Kidney (tissue), 14 donors: ENCODE results near the gene SLC26A1. TPM values are rescaled to one million over a fixed set of nuclear protein-coding genes. Genes with fewer than 3 reads are reported as not detected.

ENCODE experiments used
- DNase-seq, 5 donors: peaks; one replicate each; pipeline ENCODE4 v3.0.0-alpha.2; 2013 to 2020
- FAIRE-seq: peaks from 2 replicates; lab custom pipeline; 2012; peaks lifted over from hg19 to GRCh38; lab: Jason Lieb, UNC
- H3K27ac ChIP-seq, 2 donors: one replicate each; pipeline ENCODE4 v1.7.0; 2013; ENCODE audit warnings: low read depth in 2 of 2, low read length in 2 of 2, inconsistent platforms in 1 of 2
- H3K27me3 ChIP-seq: one replicate; pipeline ENCODE4 v1.7.1; 2013; ENCODE audit warnings: low read length, inconsistent platforms; ENCODE audit not compliant: control insufficient read depth, insufficient read depth
- H3K36me3 ChIP-seq, 3 donors: one replicate each; pipeline versions ENCODE4 v1.7.0 to v1.7.1; 2013; ENCODE audit warnings: low read length in 3 of 3, control low read depth in 1 of 3, inconsistent platforms in 1 of 3; ENCODE audit not compliant: insufficient read depth in 3 of 3, control insufficient read depth in 2 of 3
- H3K4me1 ChIP-seq, 3 donors: one replicate each; pipeline versions ENCODE4 v1.7.0 to v1.7.1; 2013; ENCODE audit warnings: low read length in 3 of 3, inconsistent platforms in 1 of 3, low read depth in 1 of 3; ENCODE audit not compliant: control insufficient read depth in 2 of 3, insufficient read depth in 2 of 3
- H3K4me3 ChIP-seq, 3 donors: one replicate each; pipeline versions ENCODE4 v1.7.0 to v1.8.1; 2013; ENCODE audit warnings: low read length in 3 of 3, control low read depth in 1 of 3, inconsistent platforms in 1 of 3
- H3K9ac ChIP-seq, 3 donors: one replicate each; pipeline versions ENCODE4 v1.7.0 to v1.7.1; 2013; ENCODE audit warnings: low read length in 3 of 3, control low read depth in 1 of 3, inconsistent platforms in 1 of 3
- H3K9me3 ChIP-seq, 3 donors: one replicate each; pipeline versions ENCODE4 v1.7.0 to v1.7.1; 2013; ENCODE audit warnings: low read length in 3 of 3, control low read depth in 1 of 3, inconsistent platforms in 1 of 3; ENCODE audit not compliant: control insufficient read depth in 2 of 3, insufficient read depth in 1 of 3
- CTCF ChIP-seq: IDR thresholded peaks from 3 replicates; pipeline ENCODE4 v1.5.1; 2012; ENCODE audit warnings: mild to moderate bottlenecking, moderate library complexity, borderline replicate concordance; ENCODE audit not compliant: insufficient read depth; ENCODE audit errors: extremely low read depth
- intact Hi-C: fragments of 100-400 bp; cut with DNase I; formaldehyde crosslinking; loops from one replicate; pipeline ENCODE4 v1.11.1; 2022
- polyA plus RNA-seq: library from polyadenylated mRNA; stranded (reverse); fragments of 350-450 nt; fragmentation: Illumina TruSeq; extraction: RNeasy Lipid Tissue Mini Kit (QIAGEN cat#74804); gene quantifications from one replicate; pipeline ENCODE4 v1.2.3, GENCODE V29; 2014; ENCODE audit warnings: low read depth, low replicate concordance; ENCODE audit not compliant: insufficient read depth
- total RNA-seq: library from RNA; stranded (reverse); fragmentation: NEBNext Ultra II Directional; extraction: Animal tissue kit (Norgen Biotek cat#: 25700); gene quantifications from one replicate; pipeline ENCODE4 v1.2.1, GENCODE V29; 2021
- donor health status: control.
- donor health status: control.
- donor health status: control.
- donor health status: control.
- donor health status: control.
- donor health status: DM: yes; HTN: yes; CAD: no.
- donor health status: Normal renal cell carcinoma (clear cell type).

The SLC26A1 gene
- total and polyA plus RNA-seq, 2 donors from 2014 or later = 2.9 to 10.2 TPM

- Histone ChIP-seq H3K27me3 (no peaks in the 10 kb centered on the region), H3K9ac (no peak overlapping the region), H3K9me3 (no peaks in the 10 kb centered on the region), H3K27ac (no peak overlapping the region), H3K4me3 (no peak overlapping the region), H3K36me3 (no peaks in the 10 kb centered on the region), H3K4me1 (no peaks in the 10 kb centered on the region)
- TF ChIP-seq CTCF = no peak
- DNase-seq (peak in 2 of 5 donors; percentile 34 to 78), FAIRE-seq (no peak)
- intact Hi-C loops = no loop called here
Measured at GRCh38 chr4:961351-962230, 31.6 kb downstream of the SLC26A1 start.

- no peak overlapping the region for H3K9ac ChIP-seq
- no peak overlapping the region for H3K4me3 ChIP-seq
- H3K9me3 ChIP-seq = no peaks in the 10 kb centered on the region
- H3K27ac ChIP-seq = no peak overlapping the region
- TF ChIP-seq CTCF = no peak
- no peak for FAIRE-seq
- no peaks in the 10 kb centered on the region for H3K27me3 ChIP-seq
- no peaks in the 10 kb centered on the region for H3K4me1 ChIP-seq
- DNase-seq = peak in 2 of 5 donors; percentile 36 to 73
- intact Hi-C loops = no loop called here
- H3K36me3 ChIP-seq = no peaks in the 10 kb centered on the region
Measured at GRCh38 chr4:960636-961350, 32.4 kb downstream of the SLC26A1 start.

- Histone ChIP-seq H3K4me1 (no peaks in the 10 kb centered on the region), H3K27ac (no peak overlapping the region), H3K4me3 (no peak overlapping the region), H3K36me3 (no peaks in the 10 kb centered on the region), H3K9me3 (no peaks in the 10 kb centered on the region), H3K9ac (no peak overlapping the region), H3K27me3 (no peaks in the 10 kb centered on the region)
- intact Hi-C loops = no loop called here
- no peak for TF ChIP-seq CTCF
- DNase-seq (peak in 2 of 5 donors; percentile 28 to 60), FAIRE-seq (no peak)
Measured at GRCh38 chr4:960140-960635, 33.0 kb downstream of the SLC26A1 start.
